HEK293 (cell line): ENCODE measurements around the gene ADD1.

Experiments used
- CTCF ChIA-PET: fragments of 350-600 bp; formaldehyde crosslinking; extraction: SDS; loops from one replicate; lab custom pipeline; 2021; ENCODE audit warnings: antibody characterized with exemption; lab: Yijun Ruan, JAX
- POLR2A ChIA-PET: fragments of 300-600 bp; formaldehyde crosslinking; extraction: SDS; loops from one replicate; lab custom pipeline; 2020; ENCODE audit warnings: antibody characterized with exemption, inconsistent platforms; lab: Yijun Ruan, JAX
- H3K27ac ChIP-seq: fragments of 200-500 bp; sonication (Bioruptor generic); 2 replicates; pipeline ENCODE4 v1.5.1; 2014; ENCODE audit warnings: low read depth, low read length, control low read depth, inconsistent platforms; ENCODE audit errors: extremely low read depth
- H3K36me3 ChIP-seq, 2 experiments: fragments of 200-500 bp in 1 of 2; sonication (Bioruptor generic) in 1 of 2; 1 replicate in 1 of 2; 2 replicates in 1 of 2; pipeline ENCODE4 v1.5.1; 2014 to 2017; ENCODE audit warnings: inconsistent platforms in 2 of 2, low read length in 2 of 2; ENCODE audit not compliant: control insufficient read depth in 2 of 2, insufficient read depth in 1 of 2
- H3K4me1 ChIP-seq: fragments of 200-500 bp; sonication (Bioruptor generic); 2 replicates; pipeline ENCODE4 v1.5.1; 2014; ENCODE audit warnings: mild to moderate bottlenecking, low read length, inconsistent platforms; ENCODE audit not compliant: control insufficient read depth, insufficient read depth
- H3K4me3 ChIP-seq: 2 replicates; pipeline ENCODE4 v1.5.1; 2011; ENCODE audit warnings: low read depth, mild to moderate bottlenecking, control low read depth, low read length, moderate library complexity
- H3K9me3 ChIP-seq: fragments of 200-500 bp; sonication (Bioruptor generic); 2 replicates; pipeline ENCODE4 v1.5.1; 2014; ENCODE audit warnings: low read depth, low read length, inconsistent platforms; ENCODE audit not compliant: control insufficient read depth, insufficient read depth
- GLIS1 ChIP-seq: fragments of 450-650 bp; formaldehyde crosslinking; IDR thresholded peaks from 2 replicates; pipeline ENCODE4 v1.5.1; 2016; ENCODE audit warnings: missing biosample characterization, missing genetic modification characterization
- HIC1 ChIP-seq: fragments of 450-650 bp; formaldehyde crosslinking; IDR thresholded peaks from 2 replicates; pipeline ENCODE4 v1.5.1; 2016; ENCODE audit warnings: missing biosample characterization, missing genetic modification characterization
- HOXA7 ChIP-seq: sonication (generic); formaldehyde crosslinking; IDR thresholded peaks from 2 replicates; pipeline ENCODE4 v1.8.1; 2022; ENCODE audit warnings: missing genetic modification reagents, borderline replicate concordance
- PATZ1 ChIP-seq: fragments of 450-650 bp; formaldehyde crosslinking; IDR thresholded peaks from 2 replicates; pipeline ENCODE4 v1.5.1; 2016; ENCODE audit warnings: missing biosample characterization, missing genetic modification characterization
- PRDM10 ChIP-seq: fragments of 450-650 bp; formaldehyde crosslinking; IDR thresholded peaks from 2 replicates; pipeline ENCODE4 v1.5.1; 2016; ENCODE audit warnings: missing biosample characterization, missing genetic modification characterization
- SCRT2 ChIP-seq: fragments of 450-650 bp; formaldehyde crosslinking; IDR thresholded peaks from 2 replicates; pipeline ENCODE4 v1.5.1; 2016; ENCODE audit warnings: missing biosample characterization, missing genetic modification characterization
- SP7 ChIP-seq: fragments of 450-650 bp; formaldehyde crosslinking; IDR thresholded peaks from 2 replicates; pipeline ENCODE4 v1.5.1; 2016; ENCODE audit warnings: missing biosample characterization, missing genetic modification characterization
- TRIM28 ChIP-seq: IDR thresholded peaks from 2 replicates; pipeline ENCODE4 v1.6.1; 2011; ENCODE audit warnings: low read length, control low read depth, borderline replicate concordance
- ZBTB1 ChIP-seq: fragments of 450-650 bp; formaldehyde crosslinking; IDR thresholded peaks from 2 replicates; pipeline ENCODE4 v1.5.1; 2016; ENCODE audit warnings: missing biosample characterization, missing genetic modification characterization
- ZBTB8A ChIP-seq: fragments of 450-650 bp; formaldehyde crosslinking; IDR thresholded peaks from 2 replicates; pipeline ENCODE4 v1.5.1; 2016; ENCODE audit warnings: missing biosample characterization, missing genetic modification characterization
- ZNF302 ChIP-seq: fragments of 450-650 bp; formaldehyde crosslinking; IDR thresholded peaks from 2 replicates; pipeline ENCODE4 v1.5.1; 2016; ENCODE audit warnings: missing biosample characterization, missing genetic modification characterization, low read depth
- ZNF311 ChIP-seq: fragments of 450-650 bp; formaldehyde crosslinking; IDR thresholded peaks from 2 replicates; pipeline ENCODE4 v1.5.1; 2017; ENCODE audit warnings: missing biosample characterization, missing genetic modification characterization, borderline replicate concordance
- ZNF449 ChIP-seq: fragments of 450-650 bp; formaldehyde crosslinking; IDR thresholded peaks from 2 replicates; pipeline ENCODE4 v1.5.1; 2017; ENCODE audit warnings: missing biosample characterization, mild to moderate bottlenecking, missing genetic modification characterization, moderate library complexity
- ZNF501 ChIP-seq: fragments of 450-650 bp; formaldehyde crosslinking; IDR thresholded peaks from 2 replicates; pipeline ENCODE4 v1.5.1; 2016; ENCODE audit warnings: missing biosample characterization, missing genetic modification characterization
- ZNF585B ChIP-seq: fragments of 450-650 bp; formaldehyde crosslinking; IDR thresholded peaks from 2 replicates; pipeline ENCODE4 v1.5.1; 2016; ENCODE audit warnings: missing biosample characterization, missing genetic modification characterization
- ZNF837 ChIP-seq: fragments of 450-650 bp; formaldehyde crosslinking; IDR thresholded peaks from 2 replicates; pipeline ENCODE4 v1.5.1; 2016; ENCODE audit warnings: missing biosample characterization, missing genetic modification characterization
- ZNF843 ChIP-seq: fragments of 450-650 bp; formaldehyde crosslinking; IDR thresholded peaks from 2 replicates; pipeline ENCODE4 v1.5.1; 2016; ENCODE audit warnings: missing biosample characterization, missing genetic modification characterization
- ZSCAN16 ChIP-seq: fragments of 450-650 bp; formaldehyde crosslinking; IDR thresholded peaks from 2 replicates; pipeline ENCODE4 v1.5.1; 2016; ENCODE audit warnings: missing biosample characterization, missing genetic modification characterization
- ZSCAN5A ChIP-seq: fragments of 450-650 bp; formaldehyde crosslinking; IDR thresholded peaks from 2 replicates; pipeline ENCODE4 v1.5.1; 2016; ENCODE audit warnings: missing biosample characterization, missing genetic modification characterization

Gene ADD1

GRCh38 chr4:2860391-2861348 lies 17.0 kb downstream of the ADD1 start (continued):
- no peak for TF ChIP-seq ZNF449
- TF ChIP-seq ZNF843 (tag by site-specific recombination) = peak; percentile 80
- peak; percentile 78 for TF ChIP-seq TRIM28
- TF ChIP-seq SCRT2 (tag by site-specific recombination) = peak; percentile 67
- TF ChIP-seq ZSCAN16 (tag by site-specific recombination) = no peak
- 0 out of 2 replicates have a peak, but pooled peaks have one; percentile 24 for TF ChIP-seq ZNF585B (tag by site-specific recombination)
- 0 out of 2 replicates have a peak, but pooled peaks have one; percentile 31 for TF ChIP-seq ZBTB8A
- TF ChIP-seq PATZ1 (tag by site-specific recombination) = peak; percentile 39; the same call in 1 of the 2 replicates
- peak; percentile 75 for TF ChIP-seq SP7 (tag by site-specific recombination)

- no peaks in the 10 kb centered on the region for H3K36me3 ChIP-seq
- no peaks in the 10 kb centered on the region for H3K9me3 ChIP-seq
- CTCF ChIA-PET = interaction anchor here (0.5 to 1.1 kb wide), 4 partner anchors 11 to 93 kb away, joined by 3 to 7 read pairs (median 4); no protein-coding TSS in a partner anchor
- no peak overlapping the region for H3K4me3 ChIP-seq
- H3K4me1 ChIP-seq = peaks cover 29% of the 10 kb centered on the region
- no peak for TF ChIP-seq HOXA7 (CRISPR knock-in tag)
- peak; percentile 74 for TF ChIP-seq SCRT2 (tag by site-specific recombination)
- TF ChIP-seq PRDM10 (tag by site-specific recombination) = peak; percentile 53
- H3K27ac ChIP-seq = no peak overlapping the region
- POLR2A ChIA-PET = interaction anchor here (0.6 to 1.7 kb wide), 4 partner anchors 10 to 87 kb away, joined by 3 to 8 read pairs (median 3); no protein-coding TSS in a partner anchor
Measured at GRCh38 chr4:2861631-2862436, 18.2 kb downstream of the ADD1 start.

GRCh38 chr4:2862528-2862927 lies 18.9 kb downstream of the ADD1 start:
- POLR2A ChIA-PET = interaction anchor here (1.0 to 1.7 kb wide), 3 partner anchors 9 to 20 kb away, joined by 3 to 8 read pairs (median 3); no protein-coding TSS in a partner anchor
- TF ChIP-seq ZNF501 (tag by site-specific recombination) (no peak), GLIS1 (peak; percentile 77), HIC1 (no peak), ZNF311 (tag by site-specific recombination) (no peak), ZNF302 (tag by site-specific recombination) (no peak), ZBTB1 (tag by site-specific recombination) (no peak), ZNF837 (tag by site-specific recombination) (no peak), ZSCAN5A (no peak)

More at GRCh38 chr4:2862528-2862927, 18.9 kb downstream of the ADD1 start:
- peaks cover 33% of the 10 kb centered on the region for H3K4me1 ChIP-seq
- no peak overlapping the region for H3K4me3 ChIP-seq
- CTCF ChIA-PET = interaction anchor here (0.5 to 1.0 kb wide), 2 partner anchors 11 to 34 kb away, joined by 3 read pairs; no protein-coding TSS in a partner anchor
- H3K27ac ChIP-seq = no peak overlapping the region
- H3K36me3 ChIP-seq = no peaks in the 10 kb centered on the region
- H3K9me3 ChIP-seq = no peaks in the 10 kb centered on the region
